Trophoblast cell (in vitro differentiated cells and primary cell): Measurements from ENCODE around the gene CPA2.

Experiments
- DNase-seq, 2 donors: peaks; one replicate each; pipeline ENCODE4 v3.0.0-alpha.2; 2016
- H2AFZ ChIP-seq: 2 replicates; pipeline ENCODE4 v1.6.1; 2013; ENCODE audit warnings: low read length, moderate library complexity, mild to moderate bottlenecking; ENCODE audit not compliant: insufficient read depth, poor library complexity
- H2AK5ac ChIP-seq: 2 replicates; pipeline ENCODE4 v1.6.1; 2013; ENCODE audit warnings: mild to moderate bottlenecking, low read length
- H2BK120ac ChIP-seq: 2 replicates; pipeline ENCODE4 v1.6.1; 2013; ENCODE audit warnings: low read length, mild to moderate bottlenecking, moderate library complexity; ENCODE audit not compliant: insufficient read depth, poor library complexity
- H2BK12ac ChIP-seq: 2 replicates; pipeline ENCODE4 v1.6.1; 2013; ENCODE audit warnings: mild to moderate bottlenecking, low read length, moderate library complexity
- H2BK5ac ChIP-seq: 2 replicates; pipeline ENCODE4 v1.6.1; 2013; ENCODE audit warnings: low read length, low read depth, moderate library complexity, mild to moderate bottlenecking; ENCODE audit not compliant: poor library complexity
- H3K14ac ChIP-seq: 2 replicates; pipeline ENCODE4 v1.6.1; 2013; ENCODE audit warnings: mild to moderate bottlenecking, low read length
- H3K18ac ChIP-seq: 2 replicates; pipeline ENCODE4 v1.6.1; 2013; ENCODE audit warnings: mild to moderate bottlenecking, low read length
- H3K23ac ChIP-seq: 2 replicates; pipeline ENCODE4 v1.6.1; 2013; ENCODE audit warnings: low read length
- H3K27ac ChIP-seq: 2 replicates; pipeline ENCODE4 v1.5.1; 2013; ENCODE audit warnings: low read depth, mild to moderate bottlenecking, inconsistent platforms, low read length, moderate library complexity
- H3K27me3 ChIP-seq: 2 replicates; pipeline ENCODE4 v1.6.1; 2013; ENCODE audit warnings: inconsistent platforms, mild to moderate bottlenecking, low read length, moderate library complexity; ENCODE audit not compliant: insufficient read depth
- H3K36me3 ChIP-seq, 2 experiments: 1 replicate in 1 of 2; 2 replicates in 1 of 2; pipeline ENCODE4 v1.6.1; 2013; ENCODE audit warnings: low read length in 2 of 2, mild to moderate bottlenecking in 2 of 2, moderate library complexity in 1 of 2; ENCODE audit not compliant: insufficient read depth in 2 of 2, control insufficient read depth in 1 of 2
- H3K4ac ChIP-seq: 2 replicates; pipeline ENCODE4 v1.6.1; 2013; ENCODE audit warnings: low read depth, mild to moderate bottlenecking, low read length, moderate library complexity
- H3K4me1 ChIP-seq, 2 experiments: 1 replicate in 1 of 2; 2 replicates in 1 of 2; pipeline ENCODE4 v1.6.1; 2013; ENCODE audit warnings: low read length in 2 of 2, mild to moderate bottlenecking in 2 of 2, moderate library complexity in 1 of 2; ENCODE audit not compliant: insufficient read depth in 2 of 2, control insufficient read depth in 1 of 2
- H3K4me2 ChIP-seq: 2 replicates; pipeline ENCODE4 v1.6.1; 2013; ENCODE audit warnings: inconsistent platforms, mild to moderate bottlenecking, low read length, moderate library complexity
- H3K4me3 ChIP-seq: 2 replicates; pipeline ENCODE4 v1.5.1; 2013; ENCODE audit warnings: mild to moderate bottlenecking, low read depth, low read length, inconsistent platforms
- H3K79me1 ChIP-seq: one replicate; pipeline ENCODE4 v1.6.1; 2013; ENCODE audit warnings: low read length
- H3K79me2 ChIP-seq: 2 replicates; pipeline ENCODE4 v1.6.1; 2013; ENCODE audit warnings: low read length, mild to moderate bottlenecking; ENCODE audit not compliant: control insufficient read depth, insufficient read depth, poor library complexity
- H3K9ac ChIP-seq: 2 replicates; pipeline ENCODE4 v1.6.1; 2013; ENCODE audit warnings: mild to moderate bottlenecking, low read length
- H3K9me3 ChIP-seq: 2 replicates; pipeline ENCODE4 v1.6.1; 2013; ENCODE audit warnings: low read depth, mild to moderate bottlenecking, control low read depth, inconsistent platforms, low read length; ENCODE audit not compliant: insufficient read depth
- H4K12ac ChIP-seq: 2 replicates; pipeline ENCODE4 v1.6.1; 2013; ENCODE audit warnings: low read depth, mild to moderate bottlenecking, low read length, moderate library complexity
- H4K8ac ChIP-seq: 2 replicates; pipeline ENCODE4 v1.6.1; 2013; ENCODE audit warnings: low read depth, mild to moderate bottlenecking, low read length, moderate library complexity
- H4K91ac ChIP-seq: one replicate; pipeline ENCODE4 v1.6.1; 2013; ENCODE audit warnings: low read depth, mild to moderate bottlenecking, low read length, moderate library complexity
- WGBS: extraction: QIAGEN DNeasy Blood & Tissue Kit; methylation state at CpG from one replicate; pipeline ENCODE4 v1.1.7; 2013; ENCODE audit warnings: missing lambda C conversion rate; ENCODE audit not compliant: insufficient read length, insufficient coverage; ENCODE audit errors: extremely low coverage; 5-methylcytosine and 5-hydroxymethylcytosine counted together

Gene CPA2

DNA sequence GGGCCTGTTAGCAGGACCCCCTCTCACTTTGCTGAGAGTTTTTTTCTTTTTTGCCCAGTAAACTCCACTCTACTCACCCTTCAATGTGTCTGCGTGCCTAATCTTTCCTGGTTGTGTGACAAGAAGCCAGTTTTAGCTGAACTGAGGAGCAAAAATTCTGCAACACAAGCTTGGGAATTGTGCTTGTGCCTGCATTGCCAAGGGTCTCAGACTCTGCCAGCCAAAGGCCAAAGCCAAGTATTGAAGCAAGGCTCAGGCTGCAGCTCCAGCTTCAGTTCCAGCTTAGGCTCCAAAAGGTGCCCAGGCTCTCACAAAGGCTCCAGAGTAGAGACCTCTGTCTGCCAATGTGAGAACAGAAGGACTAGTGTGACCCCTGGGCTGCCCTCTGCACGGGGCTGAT is 4.2 kb upstream of the CPA2 start:
- Histone ChIP-seq H2BK12ac (peak overlapping the region; percentile 34), H3K4me2 (no peak overlapping the region), H3K27me3 (no peaks in the 10 kb centered on the region), H2BK5ac (no peak overlapping the region), H3K14ac (no peak overlapping the region), H2BK120ac (no peak overlapping the region), H3K79me1 (no peaks in the 10 kb centered on the region), H3K4ac (no peak overlapping the region), H3K18ac (no peak overlapping the region), H2AK5ac (no peak overlapping the region), H3K4me1 (no peaks in the 10 kb centered on the region), H3K9ac (no peak overlapping the region), H3K36me3 (no peaks in the 10 kb centered on the region), H4K91ac (no peak overlapping the region), H4K8ac (no peak overlapping the region), H3K4me3 (no peak overlapping the region), H3K27ac (no peak overlapping the region), H3K79me2 (no peaks in the 10 kb centered on the region), H3K9me3 (peaks cover 2% of the 10 kb centered on the region), H4K12ac (no peak overlapping the region), H3K23ac (no peak overlapping the region), H2AFZ (no peak overlapping the region)
- WGBS, result no CpG with 5 or more reads among the region's 2 CpGs
- no peak for DNase-seq

DNA sequence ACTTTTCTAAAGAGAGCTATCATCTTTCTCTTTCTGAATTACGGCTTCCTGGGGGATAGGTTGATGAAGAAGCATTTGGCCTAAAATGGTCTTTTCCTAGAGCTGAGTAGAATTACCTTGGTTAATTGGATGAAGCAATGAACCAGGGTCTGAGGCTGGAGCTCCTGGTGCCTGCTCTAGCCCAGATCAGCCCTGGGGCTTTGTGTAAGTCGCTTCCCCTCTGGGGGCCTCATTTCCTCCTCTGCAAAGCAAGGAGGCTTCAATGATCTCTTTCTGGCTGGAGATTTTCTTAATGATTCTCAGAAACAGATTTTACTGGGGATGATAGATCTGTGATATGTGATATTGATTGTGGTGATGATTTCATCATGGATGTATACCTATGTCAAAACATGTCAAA is 3.5 kb upstream of the CPA2 start:
- Histone ChIP-seq H3K4me3 (no peak overlapping the region), H4K91ac (no peak overlapping the region), H3K4me2 (no peak overlapping the region), H2AFZ (no peak overlapping the region), H3K9ac (no peak overlapping the region), H3K79me2 (no peaks in the 10 kb centered on the region), H2BK12ac (no peak overlapping the region), H4K12ac (no peak overlapping the region), H2AK5ac (no peak overlapping the region), H2BK120ac (no peak overlapping the region), H3K27me3 (no peaks in the 10 kb centered on the region), H3K14ac (no peak overlapping the region), H3K4ac (no peak overlapping the region), H3K36me3 (no peaks in the 10 kb centered on the region), H4K8ac (no peak overlapping the region), H3K4me1 (no peaks in the 10 kb centered on the region), H3K18ac (no peak overlapping the region), H3K79me1 (no peaks in the 10 kb centered on the region), H2BK5ac (no peak overlapping the region), H3K9me3 (peaks cover 2% of the 10 kb centered on the region), H3K23ac (no peak overlapping the region), H3K27ac (no peak overlapping the region)
- WGBS, result no CpG with 5 or more reads among the region's 2 CpGs
- no peak for DNase-seq

DNA sequence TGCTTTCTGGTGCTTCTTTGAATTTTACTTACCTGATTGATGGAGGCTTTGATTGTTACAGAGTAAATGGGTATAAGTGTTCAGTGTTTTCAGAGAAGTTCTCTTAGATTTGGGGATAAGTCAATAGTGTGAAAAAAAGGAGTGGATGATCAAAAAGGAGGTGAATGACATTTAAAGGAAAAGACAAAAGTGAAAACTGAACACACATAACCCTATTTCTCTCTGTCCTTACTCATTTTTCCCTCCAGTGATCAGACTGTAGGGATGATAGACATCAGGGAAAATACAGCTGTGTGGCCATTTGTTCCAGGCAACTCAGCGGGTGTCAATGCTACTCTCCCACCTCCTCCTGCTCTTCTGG is 278 bp downstream of the CPA2 start:
- Histone ChIP-seq H2BK5ac (no peak overlapping the region), H4K91ac (no peak overlapping the region), H2AFZ (no peak overlapping the region), H4K12ac (no peak overlapping the region), H4K8ac (no peak overlapping the region), H3K36me3 (no peaks in the 10 kb centered on the region), H3K9ac (no peak overlapping the region), H3K9me3 (peaks cover 2% of the 10 kb centered on the region), H3K79me1 (peaks cover 4% of the 10 kb centered on the region), H3K4me2 (no peak overlapping the region), H3K4me1 (no peaks in the 10 kb centered on the region), H2AK5ac (no peak overlapping the region), H2BK12ac (peak overlapping the region; percentile 79), H3K4me3 (no peak overlapping the region), H3K27me3 (no peaks in the 10 kb centered on the region), H3K14ac (no peak overlapping the region), H3K4ac (no peak overlapping the region), H3K79me2 (no peaks in the 10 kb centered on the region), H2BK120ac (no peak overlapping the region), H3K18ac (no peak overlapping the region), H3K23ac (no peak overlapping the region), H3K27ac (no peak overlapping the region)
- no peak for DNase-seq
- WGBS, result no CpG with 5 or more reads among the region's 1 CpG

DNA sequence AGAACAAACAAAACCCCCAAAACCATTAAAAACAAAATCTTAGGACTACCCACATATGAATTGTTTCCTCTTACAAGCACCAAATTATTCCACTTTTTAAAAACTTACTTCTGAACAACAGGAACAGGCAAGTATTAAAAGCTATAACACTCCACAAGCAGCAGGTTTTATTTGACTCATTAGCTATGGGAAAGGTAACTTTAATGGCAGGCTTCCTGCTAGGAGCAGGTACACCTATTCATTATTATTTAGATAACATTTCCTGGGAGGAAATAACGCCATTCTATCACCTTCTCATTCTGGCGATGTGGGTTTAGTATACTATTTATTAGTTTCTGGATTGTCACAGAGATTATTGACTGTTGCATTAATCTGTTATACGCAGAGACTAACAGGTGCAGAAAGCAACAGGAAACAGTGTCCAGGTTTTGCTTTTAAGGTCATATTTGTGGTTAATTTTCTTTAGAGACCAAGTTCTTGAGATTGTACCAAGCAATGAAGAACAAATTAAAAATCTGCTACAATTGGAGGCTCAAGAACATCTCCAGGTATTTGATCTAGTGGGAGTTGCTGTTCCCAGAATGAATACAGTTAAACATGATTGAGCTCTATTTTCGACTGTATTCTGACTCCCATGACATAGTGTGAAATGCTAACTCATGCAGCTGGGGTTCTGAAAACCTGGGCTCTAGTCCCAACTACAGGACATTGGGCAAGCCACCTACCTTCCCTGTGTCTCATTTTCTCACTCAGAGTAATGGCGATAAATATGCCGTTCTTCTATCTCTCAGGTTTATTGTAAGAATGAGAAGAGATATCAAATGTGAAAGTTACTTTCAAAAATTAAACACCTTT is 2.0 kb downstream of the CPA2 start:
- H4K12ac ChIP-seq, result no peak overlapping the region
- H2AFZ ChIP-seq, result no peak overlapping the region
- H3K9me3 ChIP-seq, result peaks cover 2% of the 10 kb centered on the region
- H3K36me3 ChIP-seq, result no peaks in the 10 kb centered on the region
- no peaks in the 10 kb centered on the region for H3K27me3 ChIP-seq
- no peak overlapping the region for H3K4me2 ChIP-seq
- H3K79me1 ChIP-seq, result peaks cover 13% of the 10 kb centered on the region
- H2BK5ac ChIP-seq, result no peak overlapping the region
- peaks cover 2% of the 10 kb centered on the region for H3K79me2 ChIP-seq
- DNase-seq, result no peak
- no peak overlapping the region for H3K27ac ChIP-seq
- H2BK120ac ChIP-seq, result no peak overlapping the region
- no peak overlapping the region for H3K23ac ChIP-seq
- H3K18ac ChIP-seq, result no peak overlapping the region
- H3K4me1 ChIP-seq, result peaks cover 7 to 8% of the 10 kb centered on the region in 2 experiments
- no peak overlapping the region for H2AK5ac ChIP-seq
- no peak overlapping the region for H3K9ac ChIP-seq
- no peak overlapping the region for H3K4ac ChIP-seq
- no peak overlapping the region for H4K8ac ChIP-seq
- no peak overlapping the region for H4K91ac ChIP-seq
- H3K14ac ChIP-seq, result no peak overlapping the region
- H2BK12ac ChIP-seq, result no peak overlapping the region
- no CpG with 5 or more reads among the region's 6 CpGs for WGBS
- H3K4me3 ChIP-seq, result no peak overlapping the region
